Vagina (tissue), 2 donors: ENCODE measurements around the gene DPCD.

Source experiments
- POLR2AphosphoS5 ChIP-seq, 2 donors: sonication (generic); formaldehyde crosslinking; IDR thresholded peaks; one replicate each; pipeline ENCODE4 v1.9.0; 2017; ENCODE audit warnings: antibody characterized with exemption in 2 of 2, mild to moderate bottlenecking in 2 of 2, low read depth in 1 of 2; ENCODE audit not compliant: insufficient read depth in 1 of 2
- TF ChIP-seq, protein P1 (sequence below), 3 experiments: fragments of 450-650 bp in 2 of 3; fragments of 200-600 bp in 1 of 3; sonication (generic) in 1 of 3; IDR thresholded peaks; one replicate each; pipeline ENCODE4 v1.5.1; 2017 to 2019; ENCODE audit warnings: antibody characterized with exemption in 3 of 3, mild to moderate bottlenecking in 2 of 3, moderate library complexity in 2 of 3

DNA sequence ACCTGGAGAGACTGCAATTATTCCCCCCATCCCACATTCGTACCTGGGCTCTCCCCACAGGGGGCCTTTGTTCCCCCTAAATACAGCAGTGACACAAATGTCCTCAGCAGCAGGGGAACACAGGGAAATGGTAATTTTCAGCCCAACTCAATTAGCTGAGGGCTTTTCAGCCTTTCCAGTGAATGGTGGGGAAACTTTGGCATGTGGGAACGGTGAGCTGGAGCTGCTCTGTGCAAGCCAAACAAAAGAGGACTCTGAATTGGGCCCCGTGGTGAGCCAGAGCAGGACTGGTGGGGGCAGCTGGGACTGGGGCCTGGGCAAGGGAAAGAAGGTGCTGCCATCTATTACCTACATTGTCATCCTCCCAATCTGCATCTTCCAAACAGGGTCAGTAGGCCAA lies 55.9 kb downstream of the DPCD start:
- TF ChIP-seq, protein P1, sequence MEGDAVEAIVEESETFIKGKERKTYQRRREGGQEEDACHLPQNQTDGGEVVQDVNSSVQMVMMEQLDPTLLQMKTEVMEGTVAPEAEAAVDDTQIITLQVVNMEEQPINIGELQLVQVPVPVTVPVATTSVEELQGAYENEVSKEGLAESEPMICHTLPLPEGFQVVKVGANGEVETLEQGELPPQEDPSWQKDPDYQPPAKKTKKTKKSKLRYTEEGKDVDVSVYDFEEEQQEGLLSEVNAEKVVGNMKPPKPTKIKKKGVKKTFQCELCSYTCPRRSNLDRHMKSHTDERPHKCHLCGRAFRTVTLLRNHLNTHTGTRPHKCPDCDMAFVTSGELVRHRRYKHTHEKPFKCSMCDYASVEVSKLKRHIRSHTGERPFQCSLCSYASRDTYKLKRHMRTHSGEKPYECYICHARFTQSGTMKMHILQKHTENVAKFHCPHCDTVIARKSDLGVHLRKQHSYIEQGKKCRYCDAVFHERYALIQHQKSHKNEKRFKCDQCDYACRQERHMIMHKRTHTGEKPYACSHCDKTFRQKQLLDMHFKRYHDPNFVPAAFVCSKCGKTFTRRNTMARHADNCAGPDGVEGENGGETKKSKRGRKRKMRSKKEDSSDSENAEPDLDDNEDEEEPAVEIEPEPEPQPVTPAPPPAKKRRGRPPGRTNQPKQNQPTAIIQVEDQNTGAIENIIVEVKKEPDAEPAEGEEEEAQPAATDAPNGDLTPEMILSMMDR (IDR thresholded peaks at IDR 0.05), result no peak
- TF ChIP-seq POLR2AphosphoS5 (IDR thresholded peaks at IDR 0.05; ENCODE audit: insufficient read depth in 1 of 2, low read depth in 1 of 2), result no peak
